Activated CD4-positive, alpha-beta T cell treated with anti-CD3 and anti-CD28 coated beads, Interleukin-2, amount 50 U/mL, for 24 hours (primary cell): Measurements from ENCODE around the gene KLF14.
"Not testable (repeated sequence)": the region's sequence is repeated elsewhere in the genome, so short reads cannot be mapped to it uniquely, and the experiment has no call there.

Source experiments
- DNase-seq, 2 donors: peaks; one replicate each; pipeline ENCODE4 v3.0.0-alpha.2; 2020; ENCODE audit warnings: low read depth in 1 of 2, low spot score in 1 of 2

Gene KLF14

GRCh38 chr7:130733931-130734814 lies at the start of gene KLF14:
TSS of gene KLF14 (minus strand) at chr7:130734207. CDS start at chr7:130734033, 174 bp downstream.
- peak in 1 of 2 donors; percentile 7 for DNase-seq

- no peak for DNase-seq
Observed at GRCh38 chr7:130781346-130781745, 47.3 kb upstream of the KLF14 start.

GRCh38 chr7:130777426-130777825 lies 43.4 kb upstream of the KLF14 start:
- DNase-seq, result no peak

DNA sequence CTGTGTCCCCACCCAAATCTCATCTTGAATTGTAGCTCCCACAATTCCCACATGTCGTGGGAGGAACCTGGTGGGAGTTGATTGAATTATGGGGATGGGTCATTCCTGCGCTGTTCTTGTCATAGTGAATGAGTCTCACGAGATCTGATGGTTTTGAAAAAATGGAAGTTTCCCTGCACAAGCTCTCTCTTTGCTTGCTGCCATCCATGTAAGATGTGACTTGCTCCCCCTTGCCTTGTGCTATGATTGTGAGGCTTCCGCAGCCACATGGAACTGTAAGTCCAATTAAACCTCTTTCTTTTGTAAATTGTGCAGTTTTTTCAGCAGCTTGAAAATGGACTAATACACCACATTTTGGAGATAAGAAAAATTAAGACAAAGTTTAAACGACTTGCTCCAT lies 38.4 kb upstream of the KLF14 start:
- DNase-seq, result not testable (repeated sequence)

- no peak for DNase-seq
Observed at GRCh38 chr7:130768854-130769253, 34.8 kb upstream of the KLF14 start.

- not testable (repeated sequence) for DNase-seq
Observed at GRCh38 chr7:130764569-130764968, 30.6 kb upstream of the KLF14 start.

GRCh38 chr7:130758429-130759056 lies 24.5 kb upstream of the KLF14 start:
- no peak for DNase-seq

DNA sequence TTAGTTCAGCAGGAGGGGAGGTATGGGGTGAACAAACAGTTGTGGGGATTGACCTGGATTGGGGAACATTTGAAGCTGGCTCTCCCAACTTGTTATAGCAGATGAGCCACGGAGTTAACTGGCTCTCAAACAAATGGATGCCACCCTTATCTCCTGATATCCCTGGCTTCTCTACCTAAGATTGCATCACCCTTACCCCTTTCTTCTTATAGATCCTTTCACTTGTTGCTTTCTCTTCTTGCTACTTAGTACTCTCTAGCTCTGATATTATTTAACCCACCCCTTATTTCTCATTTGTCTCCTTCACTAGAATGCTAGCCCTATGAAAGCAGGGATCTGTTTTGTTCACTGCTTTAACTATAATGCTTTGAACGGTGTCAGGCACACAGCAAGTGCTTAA lies 22.3 kb upstream of the KLF14 start:
- DNase-seq, result no peak

DNA sequence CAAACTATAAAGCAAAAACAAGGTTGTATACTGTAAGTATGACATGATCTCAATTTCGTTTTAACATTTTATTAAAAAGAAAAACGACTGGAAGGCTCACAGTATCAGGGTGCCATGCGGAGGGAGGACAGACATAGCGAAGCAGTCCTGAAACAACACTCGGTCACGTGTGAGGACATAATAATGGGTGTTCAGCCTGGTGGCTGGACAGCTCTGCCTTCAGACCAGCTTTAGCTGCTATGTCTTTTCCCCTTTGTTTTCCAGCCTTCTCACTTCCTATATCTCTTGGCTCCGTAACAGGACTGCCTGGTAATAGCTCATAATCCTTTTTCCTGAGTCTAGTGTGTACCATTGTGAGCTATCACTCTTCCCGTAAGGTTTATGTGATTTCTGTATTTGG lies 18.4 kb upstream of the KLF14 start:
- DNase-seq, result no peak

GRCh38 chr7:130750755-130751154 lies 16.7 kb upstream of the KLF14 start:
- no peak for DNase-seq

- DNase-seq, result no peak
Observed at GRCh38 chr7:130748531-130749389, 14.8 kb upstream of the KLF14 start.

DNA sequence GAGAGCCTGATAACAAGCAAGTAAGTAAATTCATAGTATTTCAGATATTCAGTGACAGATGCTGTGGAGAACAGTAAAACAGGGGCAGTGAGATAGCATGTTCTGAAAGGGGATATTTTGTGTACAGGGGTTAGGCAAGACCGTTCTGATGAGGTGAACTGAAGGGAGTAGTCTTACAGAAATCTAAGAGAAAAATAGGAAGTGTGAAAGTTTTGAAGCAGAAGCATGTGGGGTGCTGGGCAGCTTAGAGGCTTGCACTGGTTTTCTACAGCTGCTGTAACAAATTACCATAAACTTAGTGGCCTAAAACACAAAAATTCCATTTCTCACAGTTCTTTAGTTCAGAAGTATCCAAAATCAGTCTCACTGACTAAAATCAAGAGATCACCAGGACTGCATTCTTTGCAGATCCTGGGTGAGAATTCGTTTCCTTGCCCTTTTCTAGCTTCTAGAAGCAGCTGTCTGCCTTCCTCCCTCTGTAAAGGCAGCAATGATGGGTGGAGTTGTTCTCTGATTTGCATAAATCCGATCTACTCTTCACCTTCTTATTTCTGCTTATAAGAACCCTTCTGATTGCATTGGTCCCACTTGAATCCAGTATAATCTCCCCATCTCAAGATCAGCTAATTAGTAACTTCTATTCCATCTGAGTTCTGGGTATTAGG lies 7.5 kb upstream of the KLF14 start:
- no peak for DNase-seq

DNA sequence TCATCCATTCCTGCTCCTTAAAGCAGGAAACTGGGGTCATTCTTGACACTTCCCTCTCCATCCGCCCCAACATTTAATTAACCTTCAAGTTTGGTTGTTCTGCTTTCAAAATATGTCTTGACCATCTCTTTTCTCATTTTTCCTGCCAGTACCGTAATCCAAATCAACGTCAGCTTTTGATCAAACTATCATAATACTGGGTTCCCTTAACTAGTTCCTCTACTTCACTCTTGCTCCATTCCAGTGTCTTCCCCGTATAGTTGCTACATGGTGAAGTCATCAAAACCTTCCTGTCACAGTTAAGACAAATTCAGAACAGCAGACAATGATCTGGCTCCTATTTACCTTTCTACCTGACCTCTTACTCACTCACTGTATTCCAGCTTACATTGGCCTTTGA lies 6.6 kb upstream of the KLF14 start:
- DNase-seq, result no peak

GRCh38 chr7:130736298-130736900 lies 2.4 kb upstream of the KLF14 start:
- DNase-seq, result no peak

DNA sequence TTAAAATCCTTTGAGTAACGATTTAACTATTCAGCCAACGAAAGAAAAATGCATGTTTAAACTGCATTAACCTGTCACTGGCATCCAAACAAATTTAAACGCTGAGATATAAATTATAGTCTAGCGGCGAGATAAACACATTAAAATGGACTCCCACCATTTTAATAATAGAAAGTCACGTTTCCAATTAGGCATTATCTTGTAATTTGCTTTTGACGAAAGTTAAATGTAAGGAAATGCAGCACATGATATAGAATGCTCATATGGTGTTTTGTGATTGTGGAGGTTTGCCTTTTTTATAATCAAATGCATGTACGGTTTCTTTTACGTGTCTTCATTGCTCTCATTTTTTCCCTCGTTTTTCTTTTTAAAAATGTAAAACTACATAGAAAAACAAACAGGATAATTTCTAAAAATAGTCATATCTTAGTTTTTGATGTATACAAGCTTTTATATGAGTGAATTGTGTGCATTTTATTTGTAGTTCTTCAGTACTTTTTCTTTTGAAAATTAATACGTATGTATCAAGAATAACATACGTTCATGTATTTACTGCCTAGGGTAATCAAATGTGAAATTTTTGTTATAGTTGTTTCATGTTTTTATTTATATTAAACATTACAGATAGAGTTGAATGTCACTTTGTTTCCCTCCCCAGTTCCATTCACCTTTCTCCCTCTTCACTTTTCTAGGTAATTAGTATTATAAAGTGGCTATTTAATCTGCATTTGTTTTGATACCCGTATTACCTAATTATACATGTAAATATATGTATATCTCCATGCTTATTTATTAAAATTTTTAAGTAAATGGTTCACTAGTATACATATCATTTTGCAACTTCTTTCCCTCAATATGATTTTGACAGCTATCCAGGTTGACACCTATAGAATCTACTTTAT lies 1.1 kb upstream of the KLF14 start:
- no peak for DNase-seq

GRCh38 chr7:130732980-130733930 lies 752 bp downstream of the KLF14 start:
- no peak for DNase-seq

DNA sequence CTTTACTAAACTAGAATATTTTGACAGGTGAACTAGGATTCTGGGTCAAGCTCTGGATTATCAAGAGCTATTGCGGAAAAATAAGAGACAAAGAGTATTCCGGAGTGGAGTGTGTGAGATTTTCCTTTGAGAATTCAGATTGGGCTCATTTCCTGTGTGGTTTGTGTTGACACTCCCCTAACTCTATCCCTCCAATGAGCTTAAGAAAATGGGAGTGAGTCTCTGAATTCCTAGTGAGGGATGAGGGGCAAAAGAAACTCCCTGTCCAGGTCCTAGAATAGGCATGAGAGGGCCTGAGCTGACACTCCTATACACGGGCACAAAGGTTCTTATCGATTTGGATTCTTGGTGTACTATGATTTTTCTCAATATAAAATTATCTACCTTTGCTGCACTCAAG lies 10.2 kb downstream of the KLF14 start:
- no peak for DNase-seq

DNA sequence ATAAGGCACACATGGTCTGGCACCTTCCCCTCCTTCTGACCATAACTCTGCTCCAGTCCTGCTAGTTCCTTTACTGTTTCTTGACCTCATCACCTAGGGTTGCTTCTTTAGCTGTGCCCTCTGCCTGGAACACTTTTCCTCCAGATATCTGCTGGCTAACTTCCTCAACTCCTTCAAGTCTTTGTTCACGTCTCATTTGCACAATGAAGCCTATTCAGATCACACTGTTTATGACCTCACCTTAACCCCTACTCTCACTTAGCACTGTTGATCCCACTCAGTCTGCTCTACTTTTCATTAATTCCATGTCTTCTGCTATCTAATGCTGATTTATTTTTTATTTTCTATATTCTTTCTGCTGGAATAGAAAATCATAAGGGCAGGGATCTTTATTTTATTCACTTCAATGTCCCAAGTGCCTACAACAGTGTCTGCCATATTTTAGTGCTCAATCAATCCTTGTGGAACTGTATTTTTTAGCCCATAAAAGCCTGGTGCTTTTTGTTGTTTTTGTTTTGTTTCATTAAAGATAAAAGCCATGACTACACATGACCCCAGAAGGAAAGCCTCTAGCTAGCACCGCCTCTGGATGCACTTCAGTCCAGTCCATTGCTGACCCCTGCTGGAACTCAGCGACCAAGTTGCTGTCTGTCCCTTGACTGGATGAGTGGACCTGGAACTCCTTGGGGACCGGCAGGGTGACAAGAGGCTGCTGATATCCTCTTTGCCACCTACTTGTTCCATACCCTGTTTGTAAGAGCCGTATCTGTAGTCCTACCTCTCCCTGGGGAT lies 12.3 kb downstream of the KLF14 start:
- DNase-seq, result no peak
